WTC11 (cell line): ENCODE data around the gene ARHGAP29. TPM values are rescaled to one million over a fixed set of nuclear protein-coding genes. Genes with fewer than 3 reads are reported as not detected.
"Not testable (repeated sequence)": the region's sequence is repeated elsewhere in the genome, so short reads cannot be mapped to it uniquely, and the experiment has no call there.

Source experiments
- ATAC-seq: fragments of 200-7000 bp; cut with Tn5 transposase; 2 replicates; pipeline ENCODE4 v1.10.0; 2021; ENCODE audit warnings: mild to moderate bottlenecking, moderate library complexity
- CTCF ChIA-PET: fragments of 300-600 bp; sonication (Branson Sonifier 250); formaldehyde crosslinking; loops from one replicate; lab custom pipeline; 2021; ENCODE audit warnings: antibody characterized with exemption; lab: Charles Lee
- POLR2A ChIA-PET: fragments of 350-600 bp; sonication (Branson Sonifier 250); formaldehyde crosslinking; loops from one replicate; lab custom pipeline; 2021; ENCODE audit warnings: antibody characterized with exemption; lab: Charles Lee
- DNase-seq: peaks from one replicate; pipeline ENCODE4 v3.0.0; 2021; ENCODE audit warnings: low spot score
- H3K27ac Mint-ChIP-seq: 2 replicates; pipeline ENCODE4 v1.8.0; 2021; ENCODE audit warnings: mixed read lengths
- H3K27me3 Mint-ChIP-seq: 2 replicates; pipeline ENCODE4 v1.8.0; 2021; ENCODE audit warnings: low read depth, mild to moderate bottlenecking, moderate library complexity, mixed read lengths
- H3K36me3 Mint-ChIP-seq: 2 replicates; pipeline ENCODE4 v1.8.0; 2021; ENCODE audit warnings: mixed read lengths
- H3K4me1 Mint-ChIP-seq: 2 replicates; pipeline ENCODE4 v1.8.0; 2022; ENCODE audit warnings: mixed read lengths
- H3K4me3 Mint-ChIP-seq: 2 replicates; pipeline ENCODE4 v1.8.0; 2021; ENCODE audit warnings: mild to moderate bottlenecking, moderate library complexity, mixed read lengths
- H3K9me3 Mint-ChIP-seq: 2 replicates; pipeline ENCODE4 v1.8.0; 2021; ENCODE audit warnings: mixed read lengths
- CREB1 ChIP-seq: sonication (generic); formaldehyde crosslinking; IDR thresholded peaks from 2 replicates; pipeline ENCODE4 v1.8.0; 2023; ENCODE audit warnings: mild to moderate bottlenecking, missing genetic modification reagents
- TEAD4 ChIP-seq: sonication (generic); formaldehyde crosslinking; IDR thresholded peaks from 2 replicates; pipeline ENCODE4 v1.8.0; 2022; ENCODE audit warnings: mild to moderate bottlenecking, missing genetic modification reagents
- total RNA-seq: library from RNA; stranded (reverse); gene quantifications from 3 replicates; pipeline ENCODE4 v1.2.3, GENCODE V29; 2021
- TF ChIP-seq, protein P1 (sequence below): sonication (generic); formaldehyde crosslinking; IDR thresholded peaks from 2 replicates; pipeline ENCODE4 v1.8.1; 2022; ENCODE audit warnings: low read depth, missing genetic modification reagents, borderline replicate concordance
- TF ChIP-seq, protein P2 (sequence below): sonication (generic); formaldehyde crosslinking; IDR thresholded peaks from 2 replicates; pipeline ENCODE4 v1.8.0; 2022; ENCODE audit warnings: mild to moderate bottlenecking, missing genetic modification reagents
- TF ChIP-seq, protein P3 (sequence below): sonication (generic); formaldehyde crosslinking; IDR thresholded peaks from 2 replicates; pipeline ENCODE4 v1.8.1; 2022; ENCODE audit warnings: missing genetic modification reagents, borderline replicate concordance
- TF ChIP-seq, protein P4 (sequence below): sonication (generic); formaldehyde crosslinking; IDR thresholded peaks from 2 replicates; pipeline ENCODE4 v1.8.1; 2023; ENCODE audit warnings: mild to moderate bottlenecking, moderate library complexity, missing genetic modification reagents
- TF ChIP-seq, protein P5 (sequence below): fragments of 250-450 bp; sonication (Bioruptor Pico); IDR thresholded peaks from 2 replicates; pipeline ENCODE4 v1.9.0; 2021; ENCODE audit warnings: mild to moderate bottlenecking, borderline replicate concordance
- TF ChIP-seq, protein P6 (sequence below): sonication (generic); formaldehyde crosslinking; IDR thresholded peaks from 2 replicates; pipeline ENCODE4 v1.8.0; 2022; ENCODE audit warnings: mild to moderate bottlenecking, missing genetic modification reagents
- TF ChIP-seq, protein P7 (sequence below): sonication (generic); formaldehyde crosslinking; IDR thresholded peaks from 2 replicates; pipeline ENCODE4 v1.8.1; 2023; ENCODE audit warnings: mild to moderate bottlenecking, missing genetic modification reagents, moderate library complexity
- TF ChIP-seq, protein P8 (sequence below): sonication (generic); formaldehyde crosslinking; conservative IDR thresholded peaks from 2 replicates; pipeline ENCODE4 v1.8.1; 2023; ENCODE audit warnings: mild to moderate bottlenecking, low read depth, missing genetic modification reagents, moderate library complexity
- TF ChIP-seq, protein P9 (sequence below): sonication (generic); formaldehyde crosslinking; IDR thresholded peaks from 2 replicates; pipeline ENCODE4 v1.8.0; 2022; ENCODE audit warnings: missing genetic modification reagents

Gene ARHGAP29
- total RNA-seq, 1 experiment from 2014 or later = 6.6 TPM

DNA sequence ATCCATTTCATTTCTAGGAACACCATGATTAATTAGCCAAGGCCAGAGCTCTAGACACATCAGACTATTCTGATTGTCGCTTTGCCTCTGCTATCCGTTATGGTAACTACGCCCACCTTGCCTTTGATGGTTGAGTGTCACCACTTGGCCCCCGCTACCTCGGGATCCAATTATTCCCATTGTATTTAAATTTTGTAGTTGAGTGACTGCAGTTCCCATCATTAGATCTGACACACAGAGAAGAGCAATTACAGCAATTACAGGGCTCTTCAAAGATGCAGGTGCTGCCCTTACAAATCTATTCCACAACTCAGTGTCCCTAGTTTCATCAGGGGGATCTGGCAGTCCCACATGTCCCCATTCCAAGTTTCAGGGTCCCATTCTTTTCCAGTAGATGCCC lies 71.5 kb downstream of the ARHGAP29 start:
- TF ChIP-seq, protein P1, sequence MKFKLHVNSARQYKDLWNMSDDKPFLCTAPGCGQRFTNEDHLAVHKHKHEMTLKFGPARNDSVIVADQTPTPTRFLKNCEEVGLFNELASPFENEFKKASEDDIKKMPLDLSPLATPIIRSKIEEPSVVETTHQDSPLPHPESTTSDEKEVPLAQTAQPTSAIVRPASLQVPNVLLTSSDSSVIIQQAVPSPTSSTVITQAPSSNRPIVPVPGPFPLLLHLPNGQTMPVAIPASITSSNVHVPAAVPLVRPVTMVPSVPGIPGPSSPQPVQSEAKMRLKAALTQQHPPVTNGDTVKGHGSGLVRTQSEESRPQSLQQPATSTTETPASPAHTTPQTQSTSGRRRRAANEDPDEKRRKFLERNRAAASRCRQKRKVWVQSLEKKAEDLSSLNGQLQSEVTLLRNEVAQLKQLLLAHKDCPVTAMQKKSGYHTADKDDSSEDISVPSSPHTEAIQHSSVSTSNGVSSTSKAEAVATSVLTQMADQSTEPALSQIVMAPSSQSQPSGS (CRISPR knock-in tag) = no peak
- TF ChIP-seq, protein P2, sequence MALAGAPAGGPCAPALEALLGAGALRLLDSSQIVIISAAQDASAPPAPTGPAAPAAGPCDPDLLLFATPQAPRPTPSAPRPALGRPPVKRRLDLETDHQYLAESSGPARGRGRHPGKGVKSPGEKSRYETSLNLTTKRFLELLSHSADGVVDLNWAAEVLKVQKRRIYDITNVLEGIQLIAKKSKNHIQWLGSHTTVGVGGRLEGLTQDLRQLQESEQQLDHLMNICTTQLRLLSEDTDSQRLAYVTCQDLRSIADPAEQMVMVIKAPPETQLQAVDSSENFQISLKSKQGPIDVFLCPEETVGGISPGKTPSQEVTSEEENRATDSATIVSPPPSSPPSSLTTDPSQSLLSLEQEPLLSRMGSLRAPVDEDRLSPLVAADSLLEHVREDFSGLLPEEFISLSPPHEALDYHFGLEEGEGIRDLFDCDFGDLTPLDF = no peak
- TF ChIP-seq, protein P3, sequence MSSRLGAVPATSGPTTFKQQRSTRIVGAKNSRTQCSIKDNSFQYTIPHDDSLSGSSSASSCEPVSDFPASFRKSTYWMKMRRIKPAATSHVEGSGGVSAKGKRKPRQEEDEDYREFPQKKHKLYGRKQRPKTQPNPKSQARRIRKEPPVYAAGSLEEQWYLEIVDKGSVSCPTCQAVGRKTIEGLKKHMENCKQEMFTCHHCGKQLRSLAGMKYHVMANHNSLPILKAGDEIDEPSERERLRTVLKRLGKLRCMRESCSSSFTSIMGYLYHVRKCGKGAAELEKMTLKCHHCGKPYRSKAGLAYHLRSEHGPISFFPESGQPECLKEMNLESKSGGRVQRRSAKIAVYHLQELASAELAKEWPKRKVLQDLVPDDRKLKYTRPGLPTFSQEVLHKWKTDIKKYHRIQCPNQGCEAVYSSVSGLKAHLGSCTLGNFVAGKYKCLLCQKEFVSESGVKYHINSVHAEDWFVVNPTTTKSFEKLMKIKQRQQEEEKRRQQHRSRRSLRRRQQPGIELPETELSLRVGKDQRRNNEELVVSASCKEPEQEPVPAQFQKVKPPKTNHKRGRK (CRISPR knock-in tag) = no peak
- no peak for TF ChIP-seq TEAD4 (CRISPR knock-in tag)
- TF ChIP-seq, protein P4, sequence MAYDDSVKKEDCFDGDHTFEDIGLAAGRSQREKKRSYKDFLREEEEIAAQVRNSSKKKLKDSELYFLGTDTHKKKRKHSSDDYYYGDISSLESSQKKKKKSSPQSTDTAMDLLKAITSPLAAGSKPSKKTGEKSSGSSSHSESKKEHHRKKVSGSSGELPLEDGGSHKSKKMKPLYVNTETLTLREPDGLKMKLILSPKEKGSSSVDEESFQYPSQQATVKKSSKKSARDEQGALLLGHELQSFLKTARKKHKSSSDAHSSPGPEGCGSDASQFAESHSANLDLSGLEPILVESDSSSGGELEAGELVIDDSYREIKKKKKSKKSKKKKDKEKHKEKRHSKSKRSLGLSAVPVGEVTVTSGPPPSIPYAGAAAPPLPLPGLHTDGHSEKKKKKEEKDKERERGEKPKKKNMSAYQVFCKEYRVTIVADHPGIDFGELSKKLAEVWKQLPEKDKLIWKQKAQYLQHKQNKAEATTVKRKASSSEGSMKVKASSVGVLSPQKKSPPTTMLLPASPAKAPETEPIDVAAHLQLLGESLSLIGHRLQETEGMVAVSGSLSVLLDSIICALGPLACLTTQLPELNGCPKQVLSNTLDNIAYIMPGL (CRISPR knock-in tag) = no peak
- TF ChIP-seq, protein P5, sequence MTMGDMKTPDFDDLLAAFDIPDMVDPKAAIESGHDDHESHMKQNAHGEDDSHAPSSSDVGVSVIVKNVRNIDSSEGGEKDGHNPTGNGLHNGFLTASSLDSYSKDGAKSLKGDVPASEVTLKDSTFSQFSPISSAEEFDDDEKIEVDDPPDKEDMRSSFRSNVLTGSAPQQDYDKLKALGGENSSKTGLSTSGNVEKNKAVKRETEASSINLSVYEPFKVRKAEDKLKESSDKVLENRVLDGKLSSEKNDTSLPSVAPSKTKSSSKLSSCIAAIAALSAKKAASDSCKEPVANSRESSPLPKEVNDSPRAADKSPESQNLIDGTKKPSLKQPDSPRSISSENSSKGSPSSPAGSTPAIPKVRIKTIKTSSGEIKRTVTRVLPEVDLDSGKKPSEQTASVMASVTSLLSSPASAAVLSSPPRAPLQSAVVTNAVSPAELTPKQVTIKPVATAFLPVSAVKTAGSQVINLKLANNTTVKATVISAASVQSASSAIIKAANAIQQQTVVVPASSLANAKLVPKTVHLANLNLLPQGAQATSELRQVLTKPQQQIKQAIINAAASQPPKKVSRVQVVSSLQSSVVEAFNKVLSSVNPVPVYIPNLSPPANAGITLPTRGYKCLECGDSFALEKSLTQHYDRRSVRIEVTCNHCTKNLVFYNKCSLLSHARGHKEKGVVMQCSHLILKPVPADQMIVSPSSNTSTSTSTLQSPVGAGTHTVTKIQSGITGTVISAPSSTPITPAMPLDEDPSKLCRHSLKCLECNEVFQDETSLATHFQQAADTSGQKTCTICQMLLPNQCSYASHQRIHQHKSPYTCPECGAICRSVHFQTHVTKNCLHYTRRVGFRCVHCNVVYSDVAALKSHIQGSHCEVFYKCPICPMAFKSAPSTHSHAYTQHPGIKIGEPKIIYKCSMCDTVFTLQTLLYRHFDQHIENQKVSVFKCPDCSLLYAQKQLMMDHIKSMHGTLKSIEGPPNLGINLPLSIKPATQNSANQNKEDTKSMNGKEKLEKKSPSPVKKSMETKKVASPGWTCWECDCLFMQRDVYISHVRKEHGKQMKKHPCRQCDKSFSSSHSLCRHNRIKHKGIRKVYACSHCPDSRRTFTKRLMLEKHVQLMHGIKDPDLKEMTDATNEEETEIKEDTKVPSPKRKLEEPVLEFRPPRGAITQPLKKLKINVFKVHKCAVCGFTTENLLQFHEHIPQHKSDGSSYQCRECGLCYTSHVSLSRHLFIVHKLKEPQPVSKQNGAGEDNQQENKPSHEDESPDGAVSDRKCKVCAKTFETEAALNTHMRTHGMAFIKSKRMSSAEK (CRISPR knock-in tag) = no peak
- TF ChIP-seq, protein P6, sequence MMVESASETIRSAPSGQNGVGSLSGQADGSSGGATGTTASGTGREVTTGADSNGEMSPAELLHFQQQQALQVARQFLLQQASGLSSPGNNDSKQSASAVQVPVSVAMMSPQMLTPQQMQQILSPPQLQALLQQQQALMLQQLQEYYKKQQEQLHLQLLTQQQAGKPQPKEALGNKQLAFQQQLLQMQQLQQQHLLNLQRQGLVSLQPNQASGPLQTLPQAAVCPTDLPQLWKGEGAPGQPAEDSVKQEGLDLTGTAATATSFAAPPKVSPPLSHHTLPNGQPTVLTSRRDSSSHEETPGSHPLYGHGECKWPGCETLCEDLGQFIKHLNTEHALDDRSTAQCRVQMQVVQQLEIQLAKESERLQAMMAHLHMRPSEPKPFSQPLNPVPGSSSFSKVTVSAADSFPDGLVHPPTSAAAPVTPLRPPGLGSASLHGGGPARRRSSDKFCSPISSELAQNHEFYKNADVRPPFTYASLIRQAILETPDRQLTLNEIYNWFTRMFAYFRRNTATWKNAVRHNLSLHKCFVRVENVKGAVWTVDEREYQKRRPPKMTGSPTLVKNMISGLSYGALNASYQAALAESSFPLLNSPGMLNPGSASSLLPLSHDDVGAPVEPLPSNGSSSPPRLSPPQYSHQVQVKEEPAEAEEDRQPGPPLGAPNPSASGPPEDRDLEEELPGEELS (CRISPR knock-in tag) = no peak
- TF ChIP-seq, protein P7, sequence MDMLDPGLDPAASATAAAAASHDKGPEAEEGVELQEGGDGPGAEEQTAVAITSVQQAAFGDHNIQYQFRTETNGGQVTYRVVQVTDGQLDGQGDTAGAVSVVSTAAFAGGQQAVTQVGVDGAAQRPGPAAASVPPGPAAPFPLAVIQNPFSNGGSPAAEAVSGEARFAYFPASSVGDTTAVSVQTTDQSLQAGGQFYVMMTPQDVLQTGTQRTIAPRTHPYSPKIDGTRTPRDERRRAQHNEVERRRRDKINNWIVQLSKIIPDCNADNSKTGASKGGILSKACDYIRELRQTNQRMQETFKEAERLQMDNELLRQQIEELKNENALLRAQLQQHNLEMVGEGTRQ (CRISPR knock-in tag) = no peak
- TF ChIP-seq CREB1 (CRISPR knock-in tag) = no peak
- TF ChIP-seq, protein P8, sequence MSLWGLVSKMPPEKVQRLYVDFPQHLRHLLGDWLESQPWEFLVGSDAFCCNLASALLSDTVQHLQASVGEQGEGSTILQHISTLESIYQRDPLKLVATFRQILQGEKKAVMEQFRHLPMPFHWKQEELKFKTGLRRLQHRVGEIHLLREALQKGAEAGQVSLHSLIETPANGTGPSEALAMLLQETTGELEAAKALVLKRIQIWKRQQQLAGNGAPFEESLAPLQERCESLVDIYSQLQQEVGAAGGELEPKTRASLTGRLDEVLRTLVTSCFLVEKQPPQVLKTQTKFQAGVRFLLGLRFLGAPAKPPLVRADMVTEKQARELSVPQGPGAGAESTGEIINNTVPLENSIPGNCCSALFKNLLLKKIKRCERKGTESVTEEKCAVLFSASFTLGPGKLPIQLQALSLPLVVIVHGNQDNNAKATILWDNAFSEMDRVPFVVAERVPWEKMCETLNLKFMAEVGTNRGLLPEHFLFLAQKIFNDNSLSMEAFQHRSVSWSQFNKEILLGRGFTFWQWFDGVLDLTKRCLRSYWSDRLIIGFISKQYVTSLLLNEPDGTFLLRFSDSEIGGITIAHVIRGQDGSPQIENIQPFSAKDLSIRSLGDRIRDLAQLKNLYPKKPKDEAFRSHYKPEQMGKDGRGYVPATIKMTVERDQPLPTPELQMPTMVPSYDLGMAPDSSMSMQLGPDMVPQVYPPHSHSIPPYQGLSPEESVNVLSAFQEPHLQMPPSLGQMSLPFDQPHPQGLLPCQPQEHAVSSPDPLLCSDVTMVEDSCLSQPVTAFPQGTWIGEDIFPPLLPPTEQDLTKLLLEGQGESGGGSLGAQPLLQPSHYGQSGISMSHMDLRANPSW (CRISPR knock-in tag) = no peak
- TF ChIP-seq, protein P9, sequence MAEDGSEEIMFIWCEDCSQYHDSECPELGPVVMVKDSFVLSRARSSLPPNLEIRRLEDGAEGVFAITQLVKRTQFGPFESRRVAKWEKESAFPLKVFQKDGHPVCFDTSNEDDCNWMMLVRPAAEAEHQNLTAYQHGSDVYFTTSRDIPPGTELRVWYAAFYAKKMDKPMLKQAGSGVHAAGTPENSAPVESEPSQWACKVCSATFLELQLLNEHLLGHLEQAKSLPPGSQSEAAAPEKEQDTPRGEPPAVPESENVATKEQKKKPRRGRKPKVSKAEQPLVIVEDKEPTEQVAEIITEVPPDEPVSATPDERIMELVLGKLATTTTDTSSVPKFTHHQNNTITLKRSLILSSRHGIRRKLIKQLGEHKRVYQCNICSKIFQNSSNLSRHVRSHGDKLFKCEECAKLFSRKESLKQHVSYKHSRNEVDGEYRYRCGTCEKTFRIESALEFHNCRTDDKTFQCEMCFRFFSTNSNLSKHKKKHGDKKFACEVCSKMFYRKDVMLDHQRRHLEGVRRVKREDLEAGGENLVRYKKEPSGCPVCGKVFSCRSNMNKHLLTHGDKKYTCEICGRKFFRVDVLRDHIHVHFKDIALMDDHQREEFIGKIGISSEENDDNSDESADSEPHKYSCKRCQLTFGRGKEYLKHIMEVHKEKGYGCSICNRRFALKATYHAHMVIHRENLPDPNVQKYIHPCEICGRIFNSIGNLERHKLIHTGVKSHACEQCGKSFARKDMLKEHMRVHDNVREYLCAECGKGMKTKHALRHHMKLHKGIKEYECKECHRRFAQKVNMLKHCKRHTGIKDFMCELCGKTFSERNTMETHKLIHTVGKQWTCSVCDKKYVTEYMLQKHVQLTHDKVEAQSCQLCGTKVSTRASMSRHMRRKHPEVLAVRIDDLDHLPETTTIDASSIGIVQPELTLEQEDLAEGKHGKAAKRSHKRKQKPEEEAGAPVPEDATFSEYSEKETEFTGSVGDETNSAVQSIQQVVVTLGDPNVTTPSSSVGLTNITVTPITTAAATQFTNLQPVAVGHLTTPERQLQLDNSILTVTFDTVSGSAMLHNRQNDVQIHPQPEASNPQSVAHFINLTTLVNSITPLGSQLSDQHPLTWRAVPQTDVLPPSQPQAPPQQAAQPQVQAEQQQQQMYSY = no peak
- peaks cover 3% of the 10 kb centered on the region; the same call in 1 of the 2 replicates for H3K36me3 Mint-ChIP-seq

DNA sequence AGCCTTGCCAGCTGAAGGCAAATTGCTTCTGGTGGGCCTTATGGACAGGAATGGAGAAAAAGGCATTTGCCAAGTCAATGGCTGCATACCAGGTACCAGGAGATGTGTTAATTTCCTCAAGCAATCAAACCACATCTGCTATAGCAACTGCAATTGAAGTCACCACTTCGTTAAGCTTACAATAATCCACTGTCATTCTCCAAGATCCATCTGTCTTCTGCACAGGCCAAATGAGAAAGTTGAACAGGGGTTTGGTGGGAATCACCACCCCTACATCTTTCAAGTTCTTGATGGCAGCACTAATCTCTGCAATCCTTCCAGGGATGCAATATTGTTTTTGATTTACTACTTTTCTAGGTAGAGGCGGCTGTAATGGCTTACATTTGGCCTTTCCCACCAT lies 72.5 kb downstream of the ARHGAP29 start:
- ATAC-seq, DNase-seq, POLR2A ChIA-PET, H3K27ac Mint-ChIP-seq, CTCF ChIA-PET, H3K27me3 Mint-ChIP-seq, H3K4me1 Mint-ChIP-seq, H3K4me3 Mint-ChIP-seq, H3K36me3 Mint-ChIP-seq: not testable (repeated sequence)
- peaks cover 42% of the 10 kb centered on the region for H3K9me3 Mint-ChIP-seq

More for the DNA sequence above, 71.5 kb downstream of the ARHGAP29 start:
- no peak for ATAC-seq
- CTCF ChIA-PET = no interaction called here
- Mint-ChIP-seq H3K27ac (no peak overlapping the region), H3K4me1 (peaks cover 2% of the 10 kb centered on the region; the same call in 1 of the 2 replicates), H3K4me3 (no peak overlapping the region), H3K27me3 (no peaks in the 10 kb centered on the region), H3K9me3 (peaks cover 42% of the 10 kb centered on the region)
- no peak for DNase-seq
- POLR2A ChIA-PET = no interaction called here
